ENCODE measurements around the gene CARD16.

CARD16 gene

DNA sequence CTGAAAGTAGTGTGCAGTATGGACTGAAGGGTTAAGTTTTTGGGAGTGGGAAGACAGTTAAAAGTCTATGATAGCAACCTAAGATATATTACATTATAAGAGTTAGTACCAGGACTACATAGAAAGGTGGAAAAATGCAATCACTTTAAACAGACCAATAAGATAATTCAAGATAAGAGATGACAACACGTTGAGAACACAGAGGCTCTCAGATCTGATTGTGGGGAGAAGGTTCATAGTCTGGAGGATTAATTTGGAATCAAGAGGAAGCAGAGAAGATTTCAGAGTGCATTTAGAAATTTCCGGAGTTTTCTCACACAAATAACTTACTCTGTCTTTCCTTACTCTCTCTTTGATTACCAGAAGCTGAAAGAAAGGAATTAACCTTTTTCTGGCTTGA, 22.6 kb downstream of the CARD16 start:
- H3K27me3 ChIP-seq = no peaks in the 10 kb centered on the region
- DNase-seq = no peak
- H3K4me3 ChIP-seq (ENCODE audit: low read depth, low read length) = no peak overlapping the region
- no peaks in the 10 kb centered on the region for H3K9me3 ChIP-seq
- TF ChIP-seq, protein P1, sequence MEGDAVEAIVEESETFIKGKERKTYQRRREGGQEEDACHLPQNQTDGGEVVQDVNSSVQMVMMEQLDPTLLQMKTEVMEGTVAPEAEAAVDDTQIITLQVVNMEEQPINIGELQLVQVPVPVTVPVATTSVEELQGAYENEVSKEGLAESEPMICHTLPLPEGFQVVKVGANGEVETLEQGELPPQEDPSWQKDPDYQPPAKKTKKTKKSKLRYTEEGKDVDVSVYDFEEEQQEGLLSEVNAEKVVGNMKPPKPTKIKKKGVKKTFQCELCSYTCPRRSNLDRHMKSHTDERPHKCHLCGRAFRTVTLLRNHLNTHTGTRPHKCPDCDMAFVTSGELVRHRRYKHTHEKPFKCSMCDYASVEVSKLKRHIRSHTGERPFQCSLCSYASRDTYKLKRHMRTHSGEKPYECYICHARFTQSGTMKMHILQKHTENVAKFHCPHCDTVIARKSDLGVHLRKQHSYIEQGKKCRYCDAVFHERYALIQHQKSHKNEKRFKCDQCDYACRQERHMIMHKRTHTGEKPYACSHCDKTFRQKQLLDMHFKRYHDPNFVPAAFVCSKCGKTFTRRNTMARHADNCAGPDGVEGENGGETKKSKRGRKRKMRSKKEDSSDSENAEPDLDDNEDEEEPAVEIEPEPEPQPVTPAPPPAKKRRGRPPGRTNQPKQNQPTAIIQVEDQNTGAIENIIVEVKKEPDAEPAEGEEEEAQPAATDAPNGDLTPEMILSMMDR (IDR thresholded peaks at IDR 0.05; ENCODE audit: low read depth, low read length) = no peak
- H3K36me3 ChIP-seq = no peaks in the 10 kb centered on the region
- no peaks in the 10 kb centered on the region for H3K4me1 ChIP-seq

DNA sequence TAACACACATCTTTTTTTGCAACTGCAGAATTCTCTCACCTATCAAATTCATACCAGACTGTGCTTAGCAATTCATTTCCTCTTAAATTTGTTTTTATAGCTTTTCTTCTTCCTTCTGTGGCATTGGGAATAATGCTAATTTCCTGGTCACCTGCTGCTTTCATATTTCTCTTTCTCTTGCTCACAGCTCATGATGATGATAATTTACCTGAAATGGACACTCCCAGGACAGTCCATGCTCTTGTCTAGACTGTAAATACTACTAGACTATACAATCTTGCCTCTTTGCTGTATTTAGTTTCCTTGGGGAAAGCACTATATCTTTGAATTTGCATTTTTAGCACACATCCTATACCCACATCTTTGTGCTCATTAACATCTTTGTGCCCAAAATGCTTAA, 37.7 kb downstream of the CARD16 start:
- H3K4me3 ChIP-seq (ENCODE audit: low read depth, low read length) = no peak overlapping the region
- no peak for DNase-seq
- peaks cover 13% of the 10 kb centered on the region for H3K4me1 ChIP-seq
- TF ChIP-seq, protein P1 (IDR thresholded peaks at IDR 0.05; ENCODE audit: low read depth, low read length) = no peak
- H3K36me3 ChIP-seq = no peaks in the 10 kb centered on the region
- H3K9me3 ChIP-seq = no peaks in the 10 kb centered on the region
- H3K27me3 ChIP-seq = no peaks in the 10 kb centered on the region

DNA sequence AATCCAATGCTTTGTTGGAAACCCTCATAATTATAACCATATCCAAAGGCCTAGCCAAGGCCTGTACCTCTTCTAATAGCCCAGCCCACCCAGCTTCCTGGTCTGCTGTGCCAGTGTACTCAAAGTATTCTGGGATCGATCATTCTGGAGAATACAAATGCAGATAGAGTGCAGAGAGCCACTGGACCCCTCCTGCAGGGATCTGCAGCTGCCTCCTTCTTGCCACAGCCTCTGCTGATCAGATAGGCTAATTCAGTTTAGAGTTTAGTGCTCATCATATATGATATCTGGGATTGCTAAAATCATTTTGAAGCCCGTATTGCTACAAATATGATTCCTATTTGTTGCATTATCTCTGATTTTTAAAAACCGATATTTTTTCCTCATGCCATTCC, 39.7 kb downstream of the CARD16 start:
- H3K9me3 ChIP-seq = no peaks in the 10 kb centered on the region
- H3K4me1 ChIP-seq = peaks cover 13% of the 10 kb centered on the region
- H3K36me3 ChIP-seq = no peaks in the 10 kb centered on the region
- TF ChIP-seq, protein P1 (IDR thresholded peaks at IDR 0.05; ENCODE audit: low read depth, low read length) = no peak
- peak; percentile 67 for DNase-seq
- H3K4me3 ChIP-seq (ENCODE audit: low read depth, low read length) = no peak overlapping the region
- H3K27me3 ChIP-seq = no peaks in the 10 kb centered on the region

DNA sequence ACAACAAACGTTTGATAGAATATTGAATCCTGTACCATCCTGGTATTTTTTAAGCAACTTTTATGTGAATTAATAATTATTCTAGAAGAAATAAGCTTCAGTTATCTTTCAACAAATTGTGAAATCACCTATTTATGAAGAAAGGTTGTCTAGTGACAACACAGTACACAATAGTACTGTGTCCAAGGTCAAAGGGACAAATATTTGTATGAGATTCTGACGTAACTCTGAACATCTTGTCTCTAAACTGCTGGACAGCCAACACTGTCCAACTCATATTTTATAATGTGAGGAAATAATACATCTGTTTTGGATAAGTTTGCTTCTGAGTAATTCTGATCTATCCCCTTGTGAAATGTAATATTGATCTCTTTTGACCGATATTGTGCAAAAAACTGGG, 41.1 kb downstream of the CARD16 start:
- no peaks in the 10 kb centered on the region for H3K27me3 ChIP-seq
- H3K36me3 ChIP-seq = no peaks in the 10 kb centered on the region
- no peak overlapping the region for H3K4me3 ChIP-seq (ENCODE audit: low read depth, low read length)
- no peak for DNase-seq
- H3K9me3 ChIP-seq = no peaks in the 10 kb centered on the region
- H3K4me1 ChIP-seq = peaks cover 13% of the 10 kb centered on the region
- TF ChIP-seq, protein P1 (IDR thresholded peaks at IDR 0.05; ENCODE audit: low read depth, low read length) = no peak

DNA sequence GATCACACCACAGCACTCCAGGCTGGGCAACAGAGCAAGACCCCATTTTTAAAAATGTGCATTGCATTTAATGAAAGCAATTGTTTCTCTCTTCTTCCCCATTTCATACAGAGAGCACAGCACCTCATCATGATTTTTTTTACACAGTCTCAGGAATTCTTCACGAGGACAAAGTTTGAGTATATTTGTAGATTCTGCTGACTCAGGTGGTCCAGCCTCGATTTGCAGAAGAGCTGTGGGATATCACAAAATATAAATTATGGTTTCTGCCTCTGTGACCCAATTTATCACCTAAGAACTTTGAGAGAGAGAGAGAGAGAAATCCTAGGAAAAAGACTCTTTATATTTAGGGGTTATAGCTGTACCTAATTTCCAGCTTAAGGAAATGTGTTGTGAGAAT, 42.0 kb downstream of the CARD16 start:
- TF ChIP-seq, protein P1 (IDR thresholded peaks at IDR 0.05; ENCODE audit: low read depth, low read length) = no peak
- H3K4me3 ChIP-seq (ENCODE audit: low read depth, low read length) = no peak overlapping the region
- H3K4me1 ChIP-seq = peaks cover 13% of the 10 kb centered on the region
- DNase-seq = no peak
- H3K9me3 ChIP-seq = no peaks in the 10 kb centered on the region
- no peaks in the 10 kb centered on the region for H3K27me3 ChIP-seq
- H3K36me3 ChIP-seq = no peaks in the 10 kb centered on the region

DNA sequence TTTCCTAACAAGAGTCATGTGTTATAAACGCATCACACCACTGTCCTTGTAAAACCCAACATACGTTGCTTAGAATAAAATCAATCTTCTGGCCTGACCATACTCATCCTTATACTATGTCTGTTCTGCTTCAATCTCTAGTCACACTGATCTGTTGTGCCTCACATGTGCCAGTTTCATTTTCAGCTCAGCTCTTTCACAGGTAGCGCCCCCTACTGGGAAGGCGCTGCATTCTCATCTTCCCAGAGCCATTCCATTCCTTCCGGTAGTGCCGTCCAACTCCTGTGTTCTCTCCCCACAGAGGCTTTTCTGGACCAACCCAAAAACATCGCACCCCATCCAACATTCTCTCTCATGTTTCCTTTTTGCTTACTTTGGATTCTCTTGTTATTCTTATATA, 44.3 kb downstream of the CARD16 start:
- Histone ChIP-seq H3K36me3 (no peaks in the 10 kb centered on the region), H3K27me3 (no peaks in the 10 kb centered on the region), H3K9me3 (no peaks in the 10 kb centered on the region), H3K4me3 (ENCODE audit: low read depth, low read length) (no peak overlapping the region), H3K4me1 (peaks cover 12% of the 10 kb centered on the region)
- DNase-seq = no peak
- TF ChIP-seq, protein P1 (IDR thresholded peaks at IDR 0.05; ENCODE audit: low read depth, low read length) = peak; percentile 79
